Heart left ventricle (tissue), 16 donors: ENCODE measurements around the gene PARD6G. TPM values are rescaled to one million over a fixed set of nuclear protein-coding genes. Genes with fewer than 3 reads are reported as not detected.

Source experiments
- ATAC-seq, 4 donors: fragments of 200-7000 bp; cut with Tn5 transposase; one replicate each; pipeline ENCODE4 v1.9.1; 2020 to 2022; ENCODE audit warnings: moderate library complexity in 4 of 4, mild to moderate bottlenecking in 3 of 4, moderate number of reproducible peaks in 1 of 4
- DNase-seq, 5 donors: peaks; one replicate each; pipeline ENCODE4 v3.0.0-alpha.2; 2020
- H3K27ac ChIP-seq, 12 donors: fragments of 200-600 bp; sonication (generic) in 4 of 12; one replicate each; pipeline versions ENCODE4 v1.5.0 to v1.8.0; 2016 to 2022; ENCODE audit warnings: mild to moderate bottlenecking in 2 of 12
- H3K27me3 ChIP-seq, 9 donors: fragments of 200-600 bp; sonication (generic) in 2 of 9; one replicate each; pipeline versions ENCODE4 v1.5.1 to v1.8.0; 2016 to 2022; ENCODE audit warnings: mild to moderate bottlenecking in 3 of 9
- H3K36me3 ChIP-seq, 9 donors: fragments of 200-600 bp; sonication (generic) in 2 of 9; one replicate each; pipeline versions ENCODE4 v1.5.0 to v1.8.0; 2018 to 2022; ENCODE audit warnings: mild to moderate bottlenecking in 2 of 9
- H3K4me1 ChIP-seq, 12 donors: fragments of 200-600 bp; sonication (generic) in 4 of 12; one replicate each; pipeline versions ENCODE4 v1.5.0 to v1.8.0; 2016 to 2022; ENCODE audit warnings: mild to moderate bottlenecking in 3 of 12
- H3K4me3 ChIP-seq, 12 donors: fragments of 200-600 bp; sonication (generic) in 4 of 12; one replicate each; pipeline versions ENCODE4 v1.5.0 to v1.8.0; 2017 to 2022; ENCODE audit warnings: mild to moderate bottlenecking in 9 of 12, moderate library complexity in 4 of 12
- H3K9me3 ChIP-seq, 12 donors: fragments of 200-600 bp; sonication (generic) in 4 of 12; one replicate each; pipeline versions ENCODE4 v1.5.0 to v1.8.0; 2016 to 2022; ENCODE audit warnings: mild to moderate bottlenecking in 1 of 12
- POLR2A ChIP-seq, 2 donors: fragments of 450-650 bp; IDR thresholded peaks; one replicate each; pipeline ENCODE4 v1.6.1; 2017; ENCODE audit warnings: antibody characterized with exemption in 2 of 2, mild to moderate bottlenecking in 2 of 2, moderate library complexity in 2 of 2
- WGBS, 4 donors: extraction: QIAGEN DNeasy Blood & Tissue Kit in 2 of 4; methylation state at CpG; one replicate each; pipeline versions ENCODE4 v1.1.5 to v1.1.7; 2013 to 2018; 5-methylcytosine and 5-hydroxymethylcytosine counted together
- intact Hi-C, 10 donors: fragments of 100-400 bp; cut with DNase I; formaldehyde crosslinking; loops; one replicate each; pipeline versions ENCODE4 v1.11.1 to v1.14.2; 2022
- polyA plus RNA-seq, 2 donors: library from polyadenylated mRNA; stranded (reverse); fragments of 200-250 nt; gene quantifications; one replicate each; pipeline ENCODE4 v1.2.3, GENCODE V29; 2013
- total RNA-seq, 9 donors: library from RNA; depleted of rRNA in 2 of 9; stranded (reverse); fragments of >200 nt in 2 of 9; fragmentation: NEBNext Ultra II Directional in 3 of 9; extraction: Animal tissue kit (Norgen Biotek cat#: 25700) in 3 of 9; gene quantifications; one replicate each; pipeline versions ENCODE4 v1.1.0 to v1.2.4, GENCODE V29; 2016 to 2023
- TF ChIP-seq, protein P1 (sequence below), 12 donors: fragments of 200-600 bp; sonication (generic) in 4 of 12; IDR thresholded peaks; one replicate each; pipeline versions ENCODE4 v1.5.0 to v1.8.0; 2018 to 2022; ENCODE audit warnings: antibody characterized with exemption in 12 of 12, mild to moderate bottlenecking in 5 of 12
- donor health status: ischemic (EF 13 %, LVEDD 7.1; RV severe dilation, severe dysfunction).
- donor health status: healthy with polysubstance abuse.
- donor health status: DM: no; HTN: yes; CAD: no.
- donor health status: DM: no; HTN: no; CAD: no.
- donor health status: ischemic (EF 25% LVEDD 6.9; RV normal size, moderate dysfunction).
- donor health status: ischemic (EF 25% LVEDD 5.7; RV mildly dilated, moderate dysfunction).
- donor health status: healthy.
- donor health status: DM: yes; HTN: yes; CAD: no.
- donor health status: ischemic (EF 35%, LVEDD 5.7; RV mildly dilated, moderate dysfunction).
- donor health status: nonischemic (EF 11% LVEDD 7.7; RV severe dilation, severe dysfunction).
- donor health status: DM: yes; HTN: yes; CAD: no.
- donor health status: PGD.
- donor health status: ischemic (EF 29% LVEDD 5.4; RV normal size, mild dysfunction).
- donor health status: nonischemic (EF 23%, LVEDD 6.1; RV moderate dilation, normal function).

PARD6G gene
- total and polyA plus RNA-seq, 11 donors: 0.69 to 4.2 (median 2.2) TPM

DNA sequence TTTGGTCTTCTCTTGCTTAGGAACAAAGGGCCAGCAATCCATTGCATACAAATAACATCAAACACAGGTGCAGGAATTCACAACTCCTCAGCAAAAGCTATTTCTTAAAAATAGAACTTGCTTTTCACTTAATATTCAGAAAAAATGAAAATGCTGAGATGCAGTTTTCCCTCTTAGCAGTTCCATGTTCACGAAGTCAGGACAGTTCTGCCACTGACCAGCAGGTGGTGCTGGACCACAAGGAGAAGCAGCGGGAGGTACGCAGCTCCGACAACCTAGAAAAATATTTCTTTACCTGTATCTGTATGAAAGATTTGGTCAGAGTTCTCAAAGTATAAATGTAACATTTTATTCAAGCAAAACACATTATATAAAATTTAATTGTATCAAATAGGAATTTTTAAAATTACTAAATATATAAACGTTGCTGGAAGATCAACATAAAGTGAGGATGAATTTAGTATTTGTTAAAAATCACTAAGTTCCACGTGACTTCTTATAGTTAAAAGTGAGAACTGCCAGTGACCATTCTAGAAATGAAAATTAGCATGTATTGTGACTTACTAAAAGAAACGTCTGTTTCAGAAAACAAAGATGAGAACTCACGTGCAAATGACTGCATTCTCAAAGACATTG lies 89.5 kb downstream of the PARD6G start:
- Histone ChIP-seq H3K9me3 (no peaks in the 10 kb centered on the region), H3K4me1 (peaks cover 0 to 10% (median 0%) of the 10 kb centered on the region in 12 donors), H3K4me3 (no peak overlapping the region), H3K36me3 (no peaks in the 10 kb centered on the region), H3K27ac (no peak overlapping the region), H3K27me3 (peaks cover 0 to 6% (median 0%) of the 10 kb centered on the region in 9 donors)
- DNase-seq: peak; percentile 60 to 79 (median 70)
- TF ChIP-seq POLR2A (IDR thresholded peaks at IDR 0.05): no peak
- TF ChIP-seq, protein P1, sequence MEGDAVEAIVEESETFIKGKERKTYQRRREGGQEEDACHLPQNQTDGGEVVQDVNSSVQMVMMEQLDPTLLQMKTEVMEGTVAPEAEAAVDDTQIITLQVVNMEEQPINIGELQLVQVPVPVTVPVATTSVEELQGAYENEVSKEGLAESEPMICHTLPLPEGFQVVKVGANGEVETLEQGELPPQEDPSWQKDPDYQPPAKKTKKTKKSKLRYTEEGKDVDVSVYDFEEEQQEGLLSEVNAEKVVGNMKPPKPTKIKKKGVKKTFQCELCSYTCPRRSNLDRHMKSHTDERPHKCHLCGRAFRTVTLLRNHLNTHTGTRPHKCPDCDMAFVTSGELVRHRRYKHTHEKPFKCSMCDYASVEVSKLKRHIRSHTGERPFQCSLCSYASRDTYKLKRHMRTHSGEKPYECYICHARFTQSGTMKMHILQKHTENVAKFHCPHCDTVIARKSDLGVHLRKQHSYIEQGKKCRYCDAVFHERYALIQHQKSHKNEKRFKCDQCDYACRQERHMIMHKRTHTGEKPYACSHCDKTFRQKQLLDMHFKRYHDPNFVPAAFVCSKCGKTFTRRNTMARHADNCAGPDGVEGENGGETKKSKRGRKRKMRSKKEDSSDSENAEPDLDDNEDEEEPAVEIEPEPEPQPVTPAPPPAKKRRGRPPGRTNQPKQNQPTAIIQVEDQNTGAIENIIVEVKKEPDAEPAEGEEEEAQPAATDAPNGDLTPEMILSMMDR (IDR thresholded peaks at IDR 0.05): peak in 11 of 12 donors; percentile 90 to 98 (median 97)
- WGBS, 4 donors: 38 to 47% (median 40%) methylated on average over 8 of the region's 8 CpGs
- peak in 2 of 4 donors; percentile 63 to 64 for ATAC-seq
- intact Hi-C loops: loop anchor here in 1 of 10 donors (10.0 kb wide), 1 partner anchor 203 kb away; the partner anchor contains the start of gene SLC66A2

DNA sequence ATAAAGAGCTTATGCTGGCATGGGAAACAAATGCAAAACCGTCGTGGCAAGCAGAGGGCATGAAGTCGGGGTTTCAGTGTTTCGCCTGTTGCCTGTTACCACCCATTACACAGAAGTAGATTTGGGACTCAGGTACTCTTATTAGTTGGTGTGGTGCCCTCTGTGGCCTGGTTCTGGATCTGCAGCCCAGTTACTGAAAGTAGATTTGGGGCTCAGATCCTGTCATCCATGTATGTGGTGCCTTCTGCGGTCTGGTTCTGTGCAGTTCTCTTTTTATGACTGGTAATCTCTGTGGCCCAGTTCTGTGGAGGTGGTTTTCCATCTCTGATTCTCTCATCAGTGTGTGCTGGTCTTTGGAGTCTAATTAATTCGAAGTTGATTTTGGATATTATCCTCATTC lies 93.0 kb downstream of the PARD6G start:
- Histone ChIP-seq H3K27ac (no peak overlapping the region), H3K9me3 (no peaks in the 10 kb centered on the region), H3K4me1 (peaks cover 0 to 5% (median 0%) of the 10 kb centered on the region in 12 donors), H3K27me3 (no peaks in the 10 kb centered on the region), H3K36me3 (no peaks in the 10 kb centered on the region), H3K4me3 (no peak overlapping the region)
- ATAC-seq: no peak
- no peak for DNase-seq
- 76 to 84% (median 80%) methylated on average over 6 of the region's 6 CpGs for WGBS, 4 donors
- TF ChIP-seq, protein P1 (IDR thresholded peaks at IDR 0.05): peak in 8 of 12 donors; percentile 5 to 44 (median 26)
- TF ChIP-seq POLR2A (IDR thresholded peaks at IDR 0.05): no peak
- intact Hi-C loops: loop anchor here in 1 of 10 donors (10.0 kb wide), 1 partner anchor 199 kb away; the partner anchor contains the start of gene SLC66A2

DNA sequence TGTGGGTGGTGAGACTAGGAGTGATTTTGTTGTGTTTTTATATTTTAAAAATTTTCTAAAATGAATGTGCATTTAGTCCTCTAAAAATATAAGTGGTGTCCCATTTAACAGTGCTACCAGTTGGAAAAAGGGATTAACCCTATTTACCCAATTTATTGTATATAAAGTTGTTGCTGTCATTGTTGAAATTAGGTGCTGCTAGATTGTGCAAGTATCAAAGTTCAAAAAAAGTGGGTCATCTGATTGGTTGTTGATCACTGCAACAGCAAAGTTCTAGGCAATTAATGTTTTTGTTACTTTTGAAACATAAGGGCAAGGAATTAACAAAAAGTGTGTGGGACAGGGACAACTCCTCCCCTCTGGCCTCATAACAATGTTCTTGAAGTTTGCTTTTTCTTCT lies 97.6 kb downstream of the PARD6G start:
- Histone ChIP-seq H3K4me3 (no peak overlapping the region), H3K27me3 (no peaks in the 10 kb centered on the region), H3K27ac (no peak overlapping the region), H3K4me1 (peaks cover 0 to 18% (median 0%) of the 10 kb centered on the region in 12 donors), H3K9me3 (no peaks in the 10 kb centered on the region), H3K36me3 (no peaks in the 10 kb centered on the region)
- intact Hi-C loops: loop anchor here in 1 of 10 donors (10.0 kb wide), 1 partner anchor 195 kb away; the partner anchor contains the start of gene SLC66A2
- ATAC-seq (no peak), DNase-seq (no peak)
- no peak for TF ChIP-seq POLR2A (IDR thresholded peaks at IDR 0.05)
- TF ChIP-seq, protein P1 (IDR thresholded peaks at IDR 0.05): no peak

DNA sequence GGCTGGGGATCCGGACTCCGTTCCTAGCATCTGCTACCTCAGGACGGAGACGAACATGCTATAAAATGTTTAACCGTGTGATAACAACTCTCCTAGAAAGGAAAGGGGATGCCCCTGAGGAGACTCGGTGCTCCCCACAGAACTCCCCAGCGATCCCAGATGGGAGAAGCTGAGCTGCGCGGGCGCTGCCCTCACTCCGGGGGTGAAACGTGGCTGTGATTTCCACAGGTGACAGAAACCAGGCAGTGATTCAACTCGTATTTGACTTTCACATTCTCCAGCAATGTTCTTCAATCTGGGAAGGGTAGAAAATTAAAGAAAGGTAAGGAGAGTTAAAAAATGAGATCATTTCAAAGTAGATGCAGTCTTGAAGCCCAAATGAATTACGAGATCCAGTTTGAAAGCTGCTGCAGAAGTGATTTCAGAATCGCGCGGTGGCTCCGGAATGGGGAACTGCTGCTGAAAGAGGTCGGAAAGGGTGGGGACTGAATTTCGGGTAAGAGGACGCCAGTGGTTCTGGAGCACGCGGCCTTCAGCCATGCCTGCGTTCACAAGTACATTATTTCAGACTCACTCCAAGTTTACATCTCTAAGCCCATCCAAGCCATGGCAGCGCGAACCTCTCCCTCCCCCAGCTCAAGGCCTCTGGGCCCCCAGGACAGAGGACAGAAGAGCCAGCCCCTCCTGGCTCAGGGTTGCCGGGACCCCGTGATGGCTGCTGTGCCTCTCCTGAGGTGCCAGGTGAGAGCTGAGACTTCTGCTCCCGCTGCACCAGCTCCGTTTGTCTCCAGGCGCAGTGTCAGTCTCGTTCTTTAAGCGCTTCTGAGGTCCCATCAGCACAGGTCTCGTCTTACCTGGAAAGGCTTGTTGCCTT lies 98.8 kb downstream of the PARD6G start:
- peak overlapping the region in 2 of 12 donors; percentile 18 to 42 for H3K27ac ChIP-seq
- no peaks in the 10 kb centered on the region for H3K36me3 ChIP-seq
- WGBS, 4 donors: 56 to 73% (median 66%) methylated on average over 34 of the region's 34 CpGs
- ATAC-seq (peak in 2 of 4 donors; percentile 18 to 38), DNase-seq (no peak)
- H3K27me3 ChIP-seq: no peaks in the 10 kb centered on the region
- no peak for TF ChIP-seq POLR2A (IDR thresholded peaks at IDR 0.05)
- TF ChIP-seq, protein P1 (IDR thresholded peaks at IDR 0.05): no peak
- no peaks in the 10 kb centered on the region for H3K9me3 ChIP-seq
- peak overlapping the region; percentile 22 to 77 (median 58) for H3K4me3 ChIP-seq
- H3K4me1 ChIP-seq: peaks cover 0 to 18% (median 0%) of the 10 kb centered on the region in 12 donors
- intact Hi-C loops: no loop called here
